Spinal cord (tissue), 10 donors: ENCODE measurements around the gene TUBB6. TPM values are rescaled to one million over a fixed set of nuclear protein-coding genes. Genes with fewer than 3 reads are reported as not detected.

Source experiments
- DNase-seq, 6 donors: peaks; one replicate each; pipeline versions ENCODE4 v3.0.0 to v3.0.0-alpha.2; 2013 to 2015; ENCODE audit warnings: low spot score in 6 of 6, low read depth in 4 of 6
- H3K27ac ChIP-seq: one replicate; pipeline ENCODE4 v1.5.1; 2013; ENCODE audit warnings: low read depth, low read length, control low read depth
- H3K27me3 ChIP-seq: one replicate; pipeline ENCODE4 v1.6.1; 2013; ENCODE audit warnings: low read length; ENCODE audit not compliant: control insufficient read depth, insufficient read depth
- H3K36me3 ChIP-seq: one replicate; pipeline ENCODE4 v1.6.1; 2013; ENCODE audit warnings: low read length; ENCODE audit not compliant: control insufficient read depth, insufficient read depth
- H3K4me1 ChIP-seq: one replicate; pipeline ENCODE4 v1.6.1; 2013; ENCODE audit warnings: low read length; ENCODE audit not compliant: control insufficient read depth, insufficient read depth
- H3K4me3 ChIP-seq: one replicate; pipeline ENCODE4 v1.5.1; 2013; ENCODE audit warnings: low read depth, low read length, control low read depth
- H3K9me3 ChIP-seq: one replicate; pipeline ENCODE4 v1.6.1; 2013; ENCODE audit warnings: low read length; ENCODE audit not compliant: control insufficient read depth, insufficient read depth
- WGBS: methylation state at CpG from one replicate; pipeline ENCODE4 v1.1.5; 2013; ENCODE audit warnings: missing lambda C conversion rate; ENCODE audit not compliant: insufficient coverage; 5-methylcytosine and 5-hydroxymethylcytosine counted together
- polyA plus RNA-seq, 2 donors: library from polyadenylated mRNA; unstranded; fragments of 120-200 nt; gene quantifications; one replicate each; pipeline ENCODE4 v1.2.1, GENCODE V29; 2013; ENCODE audit not compliant: insufficient read length in 2 of 2
- small RNA-seq: library from RNA; depleted of rRNA; stranded (forward); fragments of <200 nt; gene quantifications from one replicate; pipeline ENCODE3, GENCODE V24; 2014; ENCODE audit warnings: low replicate concordance
- total RNA-seq, 2 donors: library from RNA; depleted of rRNA in 1 of 2; stranded (reverse); fragments of 120-200 nt in 1 of 2; fragments of >200 nt in 1 of 2; gene quantifications; one replicate each; pipeline versions ENCODE4 v1.2.3 to v1.2.4, GENCODE V29; 2013 to 2014
- donor health status: healthy.

TUBB6 gene
- total and polyA plus RNA-seq, 4 donors = 42.9 to 163 (median 87.3) TPM

- Histone ChIP-seq H3K27me3 (no peaks in the 10 kb centered on the region), H3K4me3 (no peak overlapping the region), H3K4me1 (peaks cover 23% of the 10 kb centered on the region), H3K27ac (no peak overlapping the region), H3K36me3 (peaks cover 29% of the 10 kb centered on the region), H3K9me3 (no peaks in the 10 kb centered on the region)
- 80% methylated on average over 3 of the region's 4 CpGs for WGBS
- DNase-seq = no peak
Observed at GRCh38 chr18:12373116-12373770, 65.2 kb downstream of the TUBB6 start.

GRCh38 chr18:12373771-12374116, 65.7 kb downstream of the TUBB6 start:
- Histone ChIP-seq H3K27ac (no peak overlapping the region), H3K9me3 (no peaks in the 10 kb centered on the region), H3K4me3 (no peak overlapping the region), H3K36me3 (peaks cover 26% of the 10 kb centered on the region), H3K27me3 (no peaks in the 10 kb centered on the region), H3K4me1 (peaks cover 23% of the 10 kb centered on the region)
- DNase-seq = no peak
- 64% methylated on average over 1 of the region's 2 CpGs for WGBS

- 89% methylated on average over 4 of the region's 6 CpGs for WGBS
- Histone ChIP-seq H3K9me3 (no peaks in the 10 kb centered on the region), H3K27ac (no peak overlapping the region), H3K4me3 (no peak overlapping the region), H3K27me3 (no peaks in the 10 kb centered on the region), H3K4me1 (peaks cover 23% of the 10 kb centered on the region), H3K36me3 (peaks cover 19% of the 10 kb centered on the region)
- no peak for DNase-seq
Observed at GRCh38 chr18:12374401-12374800, 66.4 kb downstream of the TUBB6 start.

Small RNAs within 50 kb of the gene (small RNA-seq; reads per million reads assigned to genes)
- gene RNU6-170P = not detected

Other genes starting within 250 kb of the TUBB6 start
- gene ANKRD62, start 214.4 kb upstream of the TUBB6 start, total RNA-seq = under 1 TPM; 0.06 to 0.10 TPM
- gene ANKRD62, start 214.4 kb upstream of the TUBB6 start, polyA plus RNA-seq = under 1 TPM; 0.08 to 0.14 TPM
- gene CIDEA, start 53.9 kb upstream of the TUBB6 start, total RNA-seq = under 1 TPM; 0.44 to 0.50 TPM
- gene CIDEA, start 53.9 kb upstream of the TUBB6 start, polyA plus RNA-seq = 1 to 10 TPM in 1 of 2 donors, under 1 TPM in 1; 0.38 to 1.0 TPM
- gene AFG3L2, start 69.0 kb downstream of the TUBB6 start, total RNA-seq = 10 to 100 TPM; 51.6 to 55.8 TPM
- gene AFG3L2, start 69.0 kb downstream of the TUBB6 start, polyA plus RNA-seq = 10 to 100 TPM; 44.7 to 48.4 TPM
- gene PRELID3A, start 99.7 kb downstream of the TUBB6 start, total RNA-seq = 1 to 10 TPM; 3.5 to 9.0 TPM
- gene PRELID3A, start 99.7 kb downstream of the TUBB6 start, polyA plus RNA-seq = 10 to 100 TPM; 12.6 to 20.8 TPM